Caco-2 (cell line): ENCODE data around the gene UGGT2. TPM values are rescaled to one million over a fixed set of nuclear protein-coding genes. Genes with fewer than 3 reads are reported as not detected.
"Not testable (repeated sequence)": the region's sequence is repeated elsewhere in the genome, so short reads cannot be mapped to it uniquely, and the experiment has no call there.

Experiments used
- BruUV-seq: library from RNA; stranded (reverse); fragments of 400-500 nt; replicated peaks from 2 replicates; lab custom pipeline; 2021; lab: Mats Ljungman, UMichigan
- CTCF ChIA-PET: fragments of 300-600 bp; sonication (Branson Sonifier 250); formaldehyde crosslinking; loops from one replicate; lab custom pipeline; 2022; ENCODE audit warnings: antibody characterized with exemption; lab: Charles Lee
- POLR2A ChIA-PET: fragments of 300-600 bp; sonication (Branson Sonifier 250); formaldehyde crosslinking; loops from one replicate; lab custom pipeline; 2022; ENCODE audit warnings: antibody characterized with exemption; lab: Charles Lee
- DNase-seq, 2 experiments: peaks; one replicate each; pipeline versions ENCODE4 v3.0.0 to v3.0.0-alpha.2; 2020 to 2022
- H3K27me3 ChIP-seq: replicated peaks from 2 replicates; pipeline ENCODE4 v1.6.0; 2011; ENCODE audit warnings: low read length; ENCODE audit not compliant: control insufficient read depth, insufficient read depth
- H3K36me3 ChIP-seq: 2 replicates; pipeline ENCODE4 v1.5.1; 2011; ENCODE audit warnings: low read length; ENCODE audit not compliant: control insufficient read depth, insufficient read depth
- H3K4me1 ChIP-seq: fragments of 250-450 bp; sonication (Bioruptor Pico); 2 replicates; pipeline ENCODE4 v1.5.1; 2020; ENCODE audit warnings: mild to moderate bottlenecking
- H3K4me3 ChIP-seq: 2 replicates; pipeline ENCODE4 v1.5.1; 2011; ENCODE audit warnings: low read depth, mild to moderate bottlenecking, control low read depth, low read length
- H3K9me3 ChIP-seq: fragments of 250-450 bp; sonication (Bioruptor Pico); 2 replicates; pipeline ENCODE4 v1.5.1; 2020; ENCODE audit warnings: mild to moderate bottlenecking, moderate library complexity
- H3K27ac Mint-ChIP-seq: one replicate; pipeline ENCODE4 v1.8.0; 2022; ENCODE audit warnings: mixed read lengths; ENCODE audit not compliant: unreplicated experiment
- H3K27me3 Mint-ChIP-seq: one replicate; pipeline ENCODE4 v1.8.0; 2022; ENCODE audit warnings: mixed read lengths; ENCODE audit not compliant: insufficient read depth, unreplicated experiment
- H3K36me3 Mint-ChIP-seq: one replicate; pipeline ENCODE4 v1.8.0; 2022; ENCODE audit warnings: mild to moderate bottlenecking, mixed read lengths; ENCODE audit not compliant: insufficient read depth, unreplicated experiment
- H3K4me1 Mint-ChIP-seq: one replicate; pipeline ENCODE4 v1.8.0; 2022; ENCODE audit warnings: low read depth, mixed read lengths; ENCODE audit not compliant: unreplicated experiment
- H3K4me3 Mint-ChIP-seq: one replicate; pipeline ENCODE4 v1.8.0; 2022; ENCODE audit warnings: mild to moderate bottlenecking, moderate library complexity, mixed read lengths; ENCODE audit not compliant: unreplicated experiment
- H3K9me3 Mint-ChIP-seq: one replicate; pipeline ENCODE4 v1.8.0; 2022; ENCODE audit warnings: mixed read lengths; ENCODE audit not compliant: unreplicated experiment
- intact Hi-C: fragments of 100-400 bp; cut with micrococcal nuclease; formaldehyde crosslinking; loops from one replicate; pipeline ENCODE4 v1.10.0; 2022; ENCODE audit not compliant: unreplicated experiment
- total RNA-seq: library from RNA; stranded (reverse); gene quantifications from 2 replicates; pipeline ENCODE4 v1.2.3, GENCODE V29; 2022
- TF ChIP-seq, protein P1 (sequence below), 2 experiments: fragments of 200-600 bp in 1 of 2; IDR thresholded peaks; 1 replicate in 1 of 2; 2 replicates in 1 of 2; pipeline versions ENCODE4 v1.5.1 to v1.8.0; 2011 to 2022; ENCODE audit warnings: antibody characterized with exemption in 1 of 2, control low read depth in 1 of 2, inconsistent platforms in 1 of 2, low read depth in 1 of 2, low read length in 1 of 2, mild to moderate bottlenecking in 1 of 2, moderate library complexity in 1 of 2; ENCODE audit not compliant: insufficient read depth in 1 of 2, severe bottlenecking in 1 of 2, unreplicated experiment in 1 of 2

Gene UGGT2
- total RNA-seq, 1 experiment from 2014 or later, result 35.5 TPM

DNA sequence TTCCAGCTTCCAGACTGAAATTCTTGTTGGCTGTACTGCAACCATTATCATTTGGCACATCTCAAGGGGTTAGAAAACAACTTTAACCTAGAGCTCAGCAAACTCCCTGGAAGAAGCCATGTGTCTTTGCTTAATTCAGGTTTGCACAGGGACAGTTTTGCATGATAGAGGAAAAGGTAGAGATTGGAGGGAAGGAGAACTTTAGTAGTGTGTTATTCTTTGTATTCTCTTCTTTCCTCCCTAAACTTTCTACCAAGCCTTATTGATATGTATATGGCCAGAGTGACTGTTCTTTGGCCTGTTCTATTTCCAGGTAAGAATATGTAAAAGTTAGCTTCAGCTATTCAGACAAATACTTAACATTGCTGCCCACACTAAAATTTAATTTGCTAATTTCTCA, 53.1 kb downstream of the UGGT2 start:
- Histone ChIP-seq H3K36me3 (no peaks in the 10 kb centered on the region), H3K4me3 (no peak overlapping the region), H3K9me3 (no peaks in the 10 kb centered on the region), H3K27me3 (no peaks in the 10 kb centered on the region), H3K4me1 (no peaks in the 10 kb centered on the region)
- Mint-ChIP-seq H3K36me3 (peaks cover 5% of the 10 kb centered on the region), H3K27ac (no peak overlapping the region), H3K4me3 (no peak overlapping the region), H3K9me3 (no peaks in the 10 kb centered on the region), H3K4me1 (no peaks in the 10 kb centered on the region), H3K27me3 (no peaks in the 10 kb centered on the region)
- CTCF ChIA-PET, result no interaction called here
- BruUV-seq, result no TSS peak
- POLR2A ChIA-PET, result no interaction called here
- DNase-seq, result no peak
- intact Hi-C loops, result no loop called here
- TF ChIP-seq, protein P1, sequence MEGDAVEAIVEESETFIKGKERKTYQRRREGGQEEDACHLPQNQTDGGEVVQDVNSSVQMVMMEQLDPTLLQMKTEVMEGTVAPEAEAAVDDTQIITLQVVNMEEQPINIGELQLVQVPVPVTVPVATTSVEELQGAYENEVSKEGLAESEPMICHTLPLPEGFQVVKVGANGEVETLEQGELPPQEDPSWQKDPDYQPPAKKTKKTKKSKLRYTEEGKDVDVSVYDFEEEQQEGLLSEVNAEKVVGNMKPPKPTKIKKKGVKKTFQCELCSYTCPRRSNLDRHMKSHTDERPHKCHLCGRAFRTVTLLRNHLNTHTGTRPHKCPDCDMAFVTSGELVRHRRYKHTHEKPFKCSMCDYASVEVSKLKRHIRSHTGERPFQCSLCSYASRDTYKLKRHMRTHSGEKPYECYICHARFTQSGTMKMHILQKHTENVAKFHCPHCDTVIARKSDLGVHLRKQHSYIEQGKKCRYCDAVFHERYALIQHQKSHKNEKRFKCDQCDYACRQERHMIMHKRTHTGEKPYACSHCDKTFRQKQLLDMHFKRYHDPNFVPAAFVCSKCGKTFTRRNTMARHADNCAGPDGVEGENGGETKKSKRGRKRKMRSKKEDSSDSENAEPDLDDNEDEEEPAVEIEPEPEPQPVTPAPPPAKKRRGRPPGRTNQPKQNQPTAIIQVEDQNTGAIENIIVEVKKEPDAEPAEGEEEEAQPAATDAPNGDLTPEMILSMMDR (IDR thresholded peaks at IDR 0.05; ENCODE audit: insufficient read depth in 1 of 2, low read depth in 1 of 2, low read length in 1 of 2, severe bottlenecking in 1 of 2, unreplicated experiment in 1 of 2), result no peak

DNA sequence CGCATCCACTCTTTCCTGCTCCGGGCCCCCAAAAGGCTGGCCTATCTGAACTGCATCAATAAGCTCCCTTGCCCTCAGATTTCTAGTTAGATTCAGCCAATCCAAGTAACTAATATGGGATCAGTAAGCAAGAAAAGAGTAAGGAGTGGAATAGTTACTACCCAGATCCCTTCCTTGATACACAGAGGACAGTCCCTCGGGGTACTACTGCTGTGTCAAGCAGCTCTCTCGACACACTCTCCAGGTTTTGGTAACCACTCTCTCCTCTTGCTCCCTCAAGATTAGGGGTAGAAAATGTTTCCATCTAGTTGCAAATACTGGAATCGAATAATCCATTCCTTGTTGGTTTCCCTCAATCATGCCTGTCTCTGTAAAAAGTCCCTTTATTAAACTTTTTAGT, 65.4 kb downstream of the UGGT2 start:
- ChIA-PET POLR2A (no interaction called here), CTCF (no interaction called here)
- Mint-ChIP-seq H3K27ac (no peak overlapping the region), H3K27me3 (no peaks in the 10 kb centered on the region), H3K9me3 (no peaks in the 10 kb centered on the region), H3K4me3 (no peak overlapping the region), H3K4me1 (no peaks in the 10 kb centered on the region), H3K36me3 (peaks cover 7% of the 10 kb centered on the region)
- intact Hi-C loops, result no loop called here
- Histone ChIP-seq H3K27me3 (no peaks in the 10 kb centered on the region), H3K9me3 (no peaks in the 10 kb centered on the region), H3K4me3 (no peak overlapping the region), H3K4me1 (no peaks in the 10 kb centered on the region), H3K36me3 (no peaks in the 10 kb centered on the region)
- no peak for DNase-seq
- TF ChIP-seq, protein P1 (IDR thresholded peaks at IDR 0.05; ENCODE audit: insufficient read depth in 1 of 2, low read depth in 1 of 2, low read length in 1 of 2, severe bottlenecking in 1 of 2, unreplicated experiment in 1 of 2), result no peak
- no TSS peak for BruUV-seq

- Histone ChIP-seq H3K36me3 (no peaks in the 10 kb centered on the region), H3K9me3 (no peaks in the 10 kb centered on the region), H3K27me3 (no peaks in the 10 kb centered on the region), H3K4me1 (no peaks in the 10 kb centered on the region), H3K4me3 (no peak overlapping the region)
- Mint-ChIP-seq H3K4me3 (no peak overlapping the region), H3K27ac (no peak overlapping the region), H3K4me1 (no peaks in the 10 kb centered on the region), H3K9me3 (peaks cover 11% of the 10 kb centered on the region), H3K36me3 (peaks cover 5% of the 10 kb centered on the region), H3K27me3 (no peaks in the 10 kb centered on the region)
- CTCF ChIA-PET, result no interaction called here
- no peak for DNase-seq
- TF ChIP-seq, protein P1 (IDR thresholded peaks at IDR 0.05; ENCODE audit: insufficient read depth in 1 of 2, low read depth in 1 of 2, low read length in 1 of 2, severe bottlenecking in 1 of 2, unreplicated experiment in 1 of 2), result no peak
- POLR2A ChIA-PET, result no interaction called here
- intact Hi-C loops, result no loop called here
- no TSS peak for BruUV-seq
These were observed 71.1 kb downstream of the UGGT2 start for GRCh38 chr13:95982144-95982543.

- H3K27ac Mint-ChIP-seq, H3K4me1 Mint-ChIP-seq, POLR2A ChIA-PET, H3K4me3 Mint-ChIP-seq, DNase-seq, H3K27me3 Mint-ChIP-seq, BruUV-seq, H3K4me3 ChIP-seq, H3K27me3 ChIP-seq, intact Hi-C loops, H3K36me3 Mint-ChIP-seq, H3K4me1 ChIP-seq, H3K9me3 Mint-ChIP-seq, H3K36me3 ChIP-seq, H3K9me3 ChIP-seq: not testable (repeated sequence)
- CTCF ChIA-PET, result interaction anchor here (0.6 kb wide), 1 partner anchor 574 kb away, joined by 4 read pairs; no protein-coding TSS in a partner anchor
These were observed 80.5 kb downstream of the UGGT2 start for GRCh38 chr13:95972651-95973050.
